Gastroesophageal sphincter (tissue), 4 donors: Measurements from ENCODE around the gene PTPN6. TPM values are rescaled to one million over a fixed set of nuclear protein-coding genes. Genes with fewer than 3 reads are reported as not detected.

ENCODE experiments used
- ATAC-seq: fragments of 150-250 bp; one replicate; pipeline ENCODE4 v1.9.1; 2016; ENCODE audit warnings: mild to moderate bottlenecking, moderate library complexity
- H3K27ac ChIP-seq, 4 donors: fragments of 200-600 bp; sonication (generic) in 3 of 4; 1 replicate in 3 of 4; 2 replicates in 1 of 4; pipeline ENCODE4 v1.5.1; 2016 to 2019
- H3K27me3 ChIP-seq: fragments of 200-600 bp; sonication (generic); one replicate; pipeline ENCODE4 v1.5.1; 2019
- H3K36me3 ChIP-seq, 2 donors: fragments of 200-600 bp; sonication (generic); one replicate each; pipeline ENCODE4 v1.5.1; 2019; ENCODE audit warnings: control low read depth in 1 of 2
- H3K4me1 ChIP-seq, 3 donors: fragments of 200-600 bp; sonication (generic); 1 replicate in 2 of 3; 2 replicates in 1 of 3; pipeline ENCODE4 v1.5.1; 2016 to 2019; ENCODE audit warnings: control low read depth in 2 of 3
- H3K4me3 ChIP-seq, 2 donors: fragments of 200-600 bp; sonication (generic); one replicate each; pipeline ENCODE4 v1.5.1; 2019; ENCODE audit warnings: mild to moderate bottlenecking in 1 of 2, moderate library complexity in 1 of 2
- H3K9me3 ChIP-seq, 3 donors: fragments of 200-600 bp; sonication (generic); one replicate each; pipeline ENCODE4 v1.5.1; 2017 to 2019; ENCODE audit warnings: control low read depth in 2 of 3
- CTCF ChIP-seq, 4 experiments: fragments of 200-600 bp in 2 of 4; fragments of 450-650 bp in 2 of 4; sonication (generic) in 1 of 4; IDR thresholded peaks; one replicate each; pipeline ENCODE4 v1.5.1; 2017 to 2019; ENCODE audit warnings: antibody characterized with exemption in 4 of 4, mild to moderate bottlenecking in 2 of 4, moderate library complexity in 2 of 4
- EP300 ChIP-seq: sonication (generic); formaldehyde crosslinking; IDR thresholded peaks from one replicate; pipeline ENCODE4 v1.6.1; 2017; ENCODE audit warnings: antibody characterized with exemption, mild to moderate bottlenecking
- POLR2A ChIP-seq, 2 donors: fragments of 450-650 bp; IDR thresholded peaks; one replicate each; pipeline ENCODE4 v1.6.1; 2017; ENCODE audit warnings: antibody characterized with exemption in 2 of 2, mild to moderate bottlenecking in 2 of 2, moderate library complexity in 1 of 2
- POLR2AphosphoS5 ChIP-seq: sonication (generic); formaldehyde crosslinking; IDR thresholded peaks from one replicate; pipeline ENCODE4 v1.6.1; 2017; ENCODE audit warnings: antibody characterized with exemption
- WGBS, 2 donors: methylation state at CpG; one replicate each; pipeline ENCODE4 v1.1.5; 2018; ENCODE audit warnings: low coverage in 1 of 2; 5-methylcytosine and 5-hydroxymethylcytosine counted together
- total RNA-seq, 4 donors: library from RNA; depleted of rRNA; stranded (reverse); fragments of >200 nt; gene quantifications; one replicate each; pipeline ENCODE4 v1.1.0, GENCODE V29; 2016

Gene PTPN6
- total RNA-seq, 4 donors from 2014 or later, result 2.6 to 15.9 (median 7.5) TPM

GRCh38 chr12:6946033-6946919 lies 4.9 kb upstream of the PTPN6 start:
- Histone ChIP-seq H3K36me3 (peaks cover 0 to 33% of the 10 kb centered on the region in 2 donors), H3K27me3 (no peaks in the 10 kb centered on the region), H3K27ac (peak overlapping the region in 3 of 4 donors; percentile 94 to 96 (median 95)), H3K9me3 (no peaks in the 10 kb centered on the region), H3K4me1 (peaks cover 0 to 51% (median 18%) of the 10 kb centered on the region in 3 donors), H3K4me3 (peak overlapping the region in 1 of 2 donors; percentile 28)
- ATAC-seq, result no peak
- no peak for TF ChIP-seq EP300
- TF ChIP-seq POLR2AphosphoS5, result no peak
- TF ChIP-seq POLR2A (IDR thresholded peaks at IDR 0.05), result no peak
- TF ChIP-seq CTCF (IDR thresholded peaks at IDR 0.05), result no peak
- 40 to 57% methylated on average over 9 to 11 of the region's 32 CpGs for WGBS, 2 donors

- Histone ChIP-seq H3K27me3 (no peaks in the 10 kb centered on the region), H3K4me1 (peaks cover 0 to 45% (median 18%) of the 10 kb centered on the region in 3 donors), H3K27ac (peak overlapping the region in 2 of 4 donors; percentile 95 to 96), H3K9me3 (no peaks in the 10 kb centered on the region), H3K4me3 (peak overlapping the region in 1 of 2 donors; percentile 28), H3K36me3 (peaks cover 0 to 27% of the 10 kb centered on the region in 2 donors)
- 64% methylated on average over 7 of the region's 8 CpGs; no CpG with 5 or more reads in 1 of the 2 donors for WGBS, 2 donors
- TF ChIP-seq POLR2A (IDR thresholded peaks at IDR 0.05) (no peak), EP300 (no peak), POLR2AphosphoS5 (no peak)
- ATAC-seq, result no peak
These were observed 4.2 kb upstream of the PTPN6 start for GRCh38 chr12:6946920-6947374.

- Histone ChIP-seq H3K36me3 (peaks cover 0 to 21% of the 10 kb centered on the region in 2 donors), H3K9me3 (no peaks in the 10 kb centered on the region), H3K4me3 (no peak overlapping the region), H3K27me3 (no peaks in the 10 kb centered on the region), H3K27ac (no peak overlapping the region), H3K4me1 (peaks cover 0 to 38% (median 18%) of the 10 kb centered on the region in 3 donors)
- 84 to 85% methylated on average over 7 to 8 of the region's 8 CpGs for WGBS, 2 donors
- no peak for ATAC-seq
- no peak for TF ChIP-seq EP300
- TF ChIP-seq CTCF (IDR thresholded peaks at IDR 0.05), result no peak
- no peak for TF ChIP-seq POLR2AphosphoS5
- TF ChIP-seq POLR2A (IDR thresholded peaks at IDR 0.05), result no peak
These were observed 3.5 kb upstream of the PTPN6 start for GRCh38 chr12:6947615-6948014.

GRCh38 chr12:6948873-6949594 lies 2.1 kb upstream of the PTPN6 start:
- Histone ChIP-seq H3K36me3 (peaks cover 0 to 21% of the 10 kb centered on the region in 2 donors), H3K4me1 (peaks cover 0 to 33% (median 14%) of the 10 kb centered on the region in 3 donors), H3K27me3 (no peaks in the 10 kb centered on the region), H3K4me3 (no peak overlapping the region), H3K9me3 (no peaks in the 10 kb centered on the region), H3K27ac (peak overlapping the region in 1 of 4 donors; percentile 0)
- WGBS, 2 donors, result 80 to 82% methylated on average over 13 to 15 of the region's 15 CpGs
- no peak for ATAC-seq
- TF ChIP-seq POLR2A (IDR thresholded peaks at IDR 0.05), result no peak
- no peak for TF ChIP-seq CTCF (IDR thresholded peaks at IDR 0.05)
- TF ChIP-seq EP300, result no peak
- no peak for TF ChIP-seq POLR2AphosphoS5

- WGBS, 2 donors, result no CpG with 5 or more reads among the region's 1 CpG
- no peak for ATAC-seq
- peaks cover 0 to 18% of the 10 kb centered on the region in 2 donors for H3K36me3 ChIP-seq
- H3K27me3 ChIP-seq, result no peaks in the 10 kb centered on the region
- H3K27ac ChIP-seq, result peak overlapping the region in 1 of 4 donors; percentile 15
- H3K4me3 ChIP-seq, result no peak overlapping the region
- H3K9me3 ChIP-seq, result no peaks in the 10 kb centered on the region
- TF ChIP-seq CTCF (IDR thresholded peaks at IDR 0.05) (no peak), POLR2AphosphoS5 (no peak)
- peaks cover 0 to 27% (median 8%) of the 10 kb centered on the region in 3 donors for H3K4me1 ChIP-seq
These were observed 755 bp upstream of the PTPN6 start for GRCh38 chr12:6950401-6950801.
